OCI-LY3 (cell line): ENCODE data around the gene MAML2.

Experiments used
- CTCF ChIP-seq: fragments of 200-600, 300-600 bp; sonication (generic); IDR thresholded peaks from 2 replicates; pipeline ENCODE4 v1.5.1; 2014; ENCODE audit warnings: antibody characterized with exemption, low read length, low read depth
- EZH2phosphoT487 ChIP-seq: fragments of 200-600 bp; shearing (Covaris generic); IDR thresholded peaks from 2 replicates; pipeline ENCODE4 v1.6.1; 2018; ENCODE audit warnings: antibody characterized with exemption, mixed run types, low read depth

- TF ChIP-seq CTCF (no peak), EZH2phosphoT487 (no peak)
Observed at GRCh38 chr11:96217206-96217605, 125.8 kb downstream of the MAML2 start.
